ENCODE data around the gene TPM2.

TPM2 gene

GRCh38 chr9:35690614-35691333, 1.0 kb upstream of the TPM2 start:
- TF ChIP-seq, protein P1, sequence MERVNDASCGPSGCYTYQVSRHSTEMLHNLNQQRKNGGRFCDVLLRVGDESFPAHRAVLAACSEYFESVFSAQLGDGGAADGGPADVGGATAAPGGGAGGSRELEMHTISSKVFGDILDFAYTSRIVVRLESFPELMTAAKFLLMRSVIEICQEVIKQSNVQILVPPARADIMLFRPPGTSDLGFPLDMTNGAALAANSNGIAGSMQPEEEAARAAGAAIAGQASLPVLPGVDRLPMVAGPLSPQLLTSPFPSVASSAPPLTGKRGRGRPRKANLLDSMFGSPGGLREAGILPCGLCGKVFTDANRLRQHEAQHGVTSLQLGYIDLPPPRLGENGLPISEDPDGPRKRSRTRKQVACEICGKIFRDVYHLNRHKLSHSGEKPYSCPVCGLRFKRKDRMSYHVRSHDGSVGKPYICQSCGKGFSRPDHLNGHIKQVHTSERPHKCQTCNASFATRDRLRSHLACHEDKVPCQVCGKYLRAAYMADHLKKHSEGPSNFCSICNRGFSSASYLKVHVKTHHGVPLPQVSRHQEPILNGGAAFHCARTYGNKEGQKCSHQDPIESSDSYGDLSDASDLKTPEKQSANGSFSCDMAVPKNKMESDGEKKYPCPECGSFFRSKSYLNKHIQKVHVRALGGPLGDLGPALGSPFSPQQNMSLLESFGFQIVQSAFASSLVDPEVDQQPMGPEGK (CRISPR knock-in tag; IDR thresholded peaks at IDR 0.05; ENCODE audit: borderline replicate concordance) = peak; percentile 86; the same call in 1 of the 2 replicates
- TF ChIP-seq OSR1 (CRISPR knock-in tag; IDR thresholded peaks at IDR 0.05) = no peak
- peak; percentile 60 for ATAC-seq

DNA sequence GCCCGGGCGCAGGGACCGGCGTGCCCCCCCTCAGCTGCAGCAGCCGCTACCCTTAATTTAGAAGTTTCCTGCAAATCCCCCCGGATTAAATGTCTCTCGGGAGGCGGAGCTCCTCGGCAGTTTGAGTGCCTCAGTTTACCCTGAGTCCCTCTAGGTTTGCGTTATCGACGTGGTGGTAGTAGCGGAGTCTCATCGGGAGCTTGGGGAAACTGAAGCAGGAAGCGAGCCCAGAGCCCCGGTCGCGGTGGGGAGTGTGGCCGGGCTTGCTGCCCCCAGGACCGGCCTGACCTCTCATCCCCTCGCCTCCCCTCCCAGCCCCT, 529 bp upstream of the TPM2 start:
- TF ChIP-seq ZFP3 (CRISPR knock-in tag; IDR thresholded peaks at IDR 0.05) = no peak
- no peak for TF ChIP-seq ZNF70 (CRISPR knock-in tag; IDR thresholded peaks at IDR 0.05)
- no peak for TF ChIP-seq TOX (CRISPR knock-in tag; IDR thresholded peaks at IDR 0.05; ENCODE audit: borderline replicate concordance)
- TF ChIP-seq ESRRG (CRISPR knock-in tag; IDR thresholded peaks at IDR 0.05) = no peak
- TF ChIP-seq TSHZ2 (CRISPR knock-in tag; IDR thresholded peaks at IDR 0.05) = no peak
- TF ChIP-seq ZNF565 (CRISPR knock-in tag; conservative IDR thresholded peaks at IDR 0.05; ENCODE audit: low read depth) = no peak
- no peak for TF ChIP-seq ZC3H10 (CRISPR knock-in tag; IDR thresholded peaks at IDR 0.05)
- TF ChIP-seq GLIS3 (CRISPR knock-in tag; IDR thresholded peaks at IDR 0.05) = no peak
- TF ChIP-seq CSRNP3 (CRISPR knock-in tag; IDR thresholded peaks at IDR 0.05) = no peak

DNA sequence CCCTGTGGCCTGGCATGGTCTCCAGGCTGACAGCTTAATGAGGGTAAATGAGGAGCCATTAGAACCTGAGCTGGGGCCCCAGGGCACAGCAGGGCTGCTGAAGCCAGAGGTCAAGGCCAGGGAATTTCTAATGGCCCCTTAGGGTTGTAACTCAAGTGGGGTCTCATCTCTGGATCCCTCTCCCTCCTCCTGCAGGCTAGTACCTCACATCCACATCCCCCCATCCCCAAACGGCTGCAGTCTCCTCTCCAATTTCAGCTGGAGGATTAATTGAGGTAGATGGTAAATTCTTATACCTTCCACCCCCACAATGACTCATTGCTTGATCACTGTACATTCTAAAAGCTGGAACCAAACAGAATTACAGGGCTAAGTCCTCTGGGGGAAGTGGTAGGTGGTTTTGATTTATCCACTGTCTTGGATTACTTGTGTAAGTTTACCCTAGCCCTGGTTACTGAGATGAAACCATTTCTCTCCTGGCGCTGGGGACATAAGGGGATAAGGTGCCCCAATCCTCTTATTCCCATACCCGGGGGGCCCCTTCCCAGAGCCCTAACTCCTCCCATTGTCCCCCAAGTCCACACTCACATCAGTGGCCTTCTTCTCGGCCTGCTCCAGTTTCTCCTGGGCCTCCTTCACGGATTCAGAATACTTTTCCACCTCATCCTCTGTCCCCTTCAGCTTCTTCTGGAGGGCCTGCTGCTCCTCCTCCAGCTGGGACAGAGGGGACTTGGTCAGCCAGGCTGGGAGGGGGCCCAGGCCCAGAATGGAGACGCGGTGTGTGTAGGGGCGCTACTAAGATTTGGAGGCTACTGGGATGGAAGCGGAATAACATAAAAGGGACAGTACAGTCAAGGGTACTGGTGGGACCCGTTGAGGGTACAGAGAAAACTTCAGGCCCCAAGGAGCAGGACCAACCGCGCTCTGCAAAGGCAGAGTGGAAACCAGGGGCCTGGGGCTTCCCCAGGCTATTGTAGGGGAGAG, 875 bp downstream of the TPM2 start:
- TF ChIP-seq CSRNP3 (CRISPR knock-in tag; IDR thresholded peaks at IDR 0.05) = no peak
- no peak for TF ChIP-seq PPARA (CRISPR knock-in tag; IDR thresholded peaks at IDR 0.05; ENCODE audit: borderline replicate concordance)
- TF ChIP-seq TSHZ2 (CRISPR knock-in tag; IDR thresholded peaks at IDR 0.05) = no peak
- TF ChIP-seq ZC3H10 (CRISPR knock-in tag; IDR thresholded peaks at IDR 0.05) = no peak
- no peak for TF ChIP-seq ARNTL (CRISPR knock-in tag; IDR thresholded peaks at IDR 0.05; ENCODE audit: borderline replicate concordance, low read depth)
- no peak for TF ChIP-seq OSR1 (CRISPR knock-in tag; IDR thresholded peaks at IDR 0.05)
- TF ChIP-seq ZNF70 (CRISPR knock-in tag; IDR thresholded peaks at IDR 0.05) = no peak
- TF ChIP-seq CSDC2 (CRISPR knock-in tag; IDR thresholded peaks at IDR 0.05) = no peak
- TF ChIP-seq ZNF8 (CRISPR knock-in tag; IDR thresholded peaks at IDR 0.05) = no peak
- TF ChIP-seq, protein P1 (CRISPR knock-in tag; IDR thresholded peaks at IDR 0.05; ENCODE audit: borderline replicate concordance) = no peak
- TF ChIP-seq TCF4 (CRISPR knock-in tag; IDR thresholded peaks at IDR 0.05; ENCODE audit: borderline replicate concordance) = no peak
- TF ChIP-seq, protein P2, sequence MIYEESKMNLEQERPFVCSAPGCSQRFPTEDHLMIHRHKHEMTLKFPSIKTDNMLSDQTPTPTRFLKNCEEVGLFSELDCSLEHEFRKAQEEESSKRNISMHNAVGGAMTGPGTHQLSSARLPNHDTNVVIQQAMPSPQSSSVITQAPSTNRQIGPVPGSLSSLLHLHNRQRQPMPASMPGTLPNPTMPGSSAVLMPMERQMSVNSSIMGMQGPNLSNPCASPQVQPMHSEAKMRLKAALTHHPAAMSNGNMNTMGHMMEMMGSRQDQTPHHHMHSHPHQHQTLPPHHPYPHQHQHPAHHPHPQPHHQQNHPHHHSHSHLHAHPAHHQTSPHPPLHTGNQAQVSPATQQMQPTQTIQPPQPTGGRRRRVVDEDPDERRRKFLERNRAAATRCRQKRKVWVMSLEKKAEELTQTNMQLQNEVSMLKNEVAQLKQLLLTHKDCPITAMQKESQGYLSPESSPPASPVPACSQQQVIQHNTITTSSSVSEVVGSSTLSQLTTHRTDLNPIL (CRISPR knock-in tag; IDR thresholded peaks at IDR 0.05; ENCODE audit: low read depth) = no peak
- TF ChIP-seq SNAI2 (CRISPR knock-in tag; IDR thresholded peaks at IDR 0.05) = no peak
- no peak for TF ChIP-seq RARB (CRISPR knock-in tag; IDR thresholded peaks at IDR 0.05)
- no peak for TF ChIP-seq ZFP30 (CRISPR knock-in tag; IDR thresholded peaks at IDR 0.05)
- no peak for TF ChIP-seq GLIS3 (CRISPR knock-in tag; IDR thresholded peaks at IDR 0.05)
- TF ChIP-seq ZNF565 (CRISPR knock-in tag; conservative IDR thresholded peaks at IDR 0.05; ENCODE audit: low read depth) = no peak
- TF ChIP-seq BACH2 (CRISPR knock-in tag; IDR thresholded peaks at IDR 0.05; ENCODE audit: borderline replicate concordance) = no peak
- ATAC-seq = peak; percentile 54

More for the DNA sequence above, 529 bp upstream of the TPM2 start:
- no peak for ATAC-seq
